Measurements from ENCODE around the gene TRIM65. TPM values are rescaled to one million over a fixed set of nuclear protein-coding genes. Genes with fewer than 3 reads are reported as not detected.

The TRIM65 gene
- total and polyA plus RNA-seq, 2 of the 13 experiments (the other 11 are each of a cell fraction or from before 2014, with no cell fraction given) = 10.3 to 22.4 TPM

DNA sequence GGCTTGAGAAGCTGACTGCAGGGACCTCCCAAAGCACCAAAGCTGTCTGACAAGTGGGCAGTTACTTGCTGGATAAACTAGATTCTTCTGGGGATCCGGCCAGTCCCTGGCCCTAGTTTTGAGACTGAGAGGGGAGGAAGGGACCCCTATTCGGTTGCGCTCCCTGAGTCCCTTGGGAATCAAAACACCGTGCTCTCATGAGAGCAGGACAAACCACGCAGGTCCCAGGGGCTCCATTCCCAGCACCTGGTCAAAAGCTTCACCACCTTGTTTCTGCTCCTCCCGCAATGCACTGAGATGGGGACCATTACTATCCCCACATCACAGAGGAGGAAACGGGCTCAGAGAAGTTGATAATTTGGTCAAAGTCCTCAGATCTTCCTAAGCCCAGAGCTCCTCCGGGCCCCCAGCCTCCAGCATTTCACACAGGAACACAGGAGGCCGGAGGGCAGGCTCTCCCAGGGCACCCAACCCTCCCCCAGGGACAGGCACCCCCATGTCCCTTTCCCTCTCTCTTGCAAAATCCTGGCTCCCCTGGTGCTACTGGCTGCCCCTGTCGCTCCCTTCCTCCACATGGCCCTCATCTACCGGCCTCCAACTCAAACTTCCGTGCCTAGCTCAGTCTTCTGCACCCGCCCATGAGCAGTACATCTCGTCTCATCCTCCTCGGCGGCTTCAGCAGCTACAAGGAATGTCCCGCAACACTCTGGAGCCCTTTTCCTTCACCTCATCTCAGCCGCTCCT is 3.3 kb downstream of the TRIM65 start (continued):
- TF ChIP-seq ATF7 (IDR thresholded peaks at IDR 0.05) (no peak), ATF7 (CRISPR knock-in tag; IDR thresholded peaks at IDR 0.05) (0 out of 2 replicates have a peak, but pooled peaks have one; percentile 18), ZNF777 (CRISPR knock-in tag; IDR thresholded peaks at IDR 0.05) (peak; percentile 1; the same call in 1 of the 2 replicates), NCOA2 (CRISPR knock-in tag; IDR thresholded peaks at IDR 0.05) (0 out of 2 replicates have a peak, but pooled peaks have one; percentile 14), ZNF761 (CRISPR knock-in tag; conservative IDR thresholded peaks at IDR 0.05) (peak; percentile 76; the same call in 1 of the 2 replicates), HMGA1 (CRISPR knock-in tag; conservative IDR thresholded peaks at IDR 0.05) (no peak), ZNF296 (CRISPR knock-in tag; conservative IDR thresholded peaks at IDR 0.05) (no peak), ZNF569 (CRISPR knock-in tag; IDR thresholded peaks at IDR 0.05; ENCODE audit: borderline replicate concordance) (no peak), ATM (IDR thresholded peaks at IDR 0.05; ENCODE audit: borderline replicate concordance) (no peak), ISX (CRISPR knock-in tag; conservative IDR thresholded peaks at IDR 0.05) (0 out of 2 replicates have a peak, but pooled peaks have one; percentile 17), ZNF616 (CRISPR knock-in tag; IDR thresholded peaks at IDR 0.05; ENCODE audit: low read depth) (peak; percentile 41; the same call in 1 of the 2 replicates), ZNF407 (CRISPR knock-in tag; IDR thresholded peaks at IDR 0.05; ENCODE audit: not compliant biosample characterization) (peak; percentile 21)
- TF ChIP-seq, protein P1, sequence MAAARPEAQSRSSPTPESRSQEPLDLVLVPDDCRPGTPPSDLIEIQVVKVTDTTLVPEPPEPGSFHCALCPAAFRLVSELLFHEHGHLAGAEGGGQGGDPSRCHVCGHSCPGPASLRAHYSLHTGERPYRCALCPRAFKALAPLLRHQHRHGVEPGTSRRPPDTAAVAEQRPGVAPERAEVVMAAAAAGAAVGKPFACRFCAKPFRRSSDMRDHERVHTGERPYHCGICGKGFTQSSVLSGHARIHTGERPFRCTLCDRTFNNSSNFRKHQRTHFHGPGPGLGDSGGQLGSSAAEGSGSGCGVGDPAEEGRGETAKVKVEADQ (CRISPR knock-in tag; IDR thresholded peaks at IDR 0.05; ENCODE audit: borderline replicate concordance) = 0 out of 2 replicates have a peak, but pooled peaks have one; percentile 43
- TF ChIP-seq, protein P2, sequence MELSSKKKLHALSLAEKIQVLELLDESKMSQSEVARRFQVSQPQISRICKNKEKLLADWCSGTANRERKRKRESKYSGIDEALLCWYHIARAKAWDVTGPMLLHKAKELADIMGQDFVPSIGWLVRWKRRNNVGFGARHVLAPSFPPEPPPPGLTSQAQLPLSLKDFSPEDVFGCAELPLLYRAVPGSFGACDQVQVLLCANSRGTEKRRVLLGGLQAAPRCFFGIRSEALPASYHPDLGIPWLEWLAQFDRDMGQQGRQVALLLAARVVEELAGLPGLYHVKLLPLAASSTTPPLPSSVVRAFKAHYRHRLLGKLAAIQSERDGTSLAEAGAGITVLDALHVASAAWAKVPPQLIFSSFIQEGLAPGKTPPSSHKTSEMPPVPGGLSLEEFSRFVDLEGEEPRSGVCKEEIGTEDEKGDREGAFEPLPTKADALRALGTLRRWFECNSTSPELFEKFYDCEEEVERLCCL (CRISPR knock-in tag; IDR thresholded peaks at IDR 0.05; ENCODE audit: borderline replicate concordance) = peak; percentile 14; the same call in 1 of the 2 replicates
- TF ChIP-seq, protein P3, sequence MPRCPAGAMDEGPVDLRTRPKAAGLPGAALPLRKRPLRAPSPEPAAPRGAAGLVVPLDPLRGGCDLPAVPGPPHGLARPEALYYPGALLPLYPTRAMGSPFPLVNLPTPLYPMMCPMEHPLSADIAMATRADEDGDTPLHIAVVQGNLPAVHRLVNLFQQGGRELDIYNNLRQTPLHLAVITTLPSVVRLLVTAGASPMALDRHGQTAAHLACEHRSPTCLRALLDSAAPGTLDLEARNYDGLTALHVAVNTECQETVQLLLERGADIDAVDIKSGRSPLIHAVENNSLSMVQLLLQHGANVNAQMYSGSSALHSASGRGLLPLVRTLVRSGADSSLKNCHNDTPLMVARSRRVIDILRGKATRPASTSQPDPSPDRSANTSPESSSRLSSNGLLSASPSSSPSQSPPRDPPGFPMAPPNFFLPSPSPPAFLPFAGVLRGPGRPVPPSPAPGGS (CRISPR knock-in tag; IDR thresholded peaks at IDR 0.05) = no peak
- TF ChIP-seq, protein P4, sequence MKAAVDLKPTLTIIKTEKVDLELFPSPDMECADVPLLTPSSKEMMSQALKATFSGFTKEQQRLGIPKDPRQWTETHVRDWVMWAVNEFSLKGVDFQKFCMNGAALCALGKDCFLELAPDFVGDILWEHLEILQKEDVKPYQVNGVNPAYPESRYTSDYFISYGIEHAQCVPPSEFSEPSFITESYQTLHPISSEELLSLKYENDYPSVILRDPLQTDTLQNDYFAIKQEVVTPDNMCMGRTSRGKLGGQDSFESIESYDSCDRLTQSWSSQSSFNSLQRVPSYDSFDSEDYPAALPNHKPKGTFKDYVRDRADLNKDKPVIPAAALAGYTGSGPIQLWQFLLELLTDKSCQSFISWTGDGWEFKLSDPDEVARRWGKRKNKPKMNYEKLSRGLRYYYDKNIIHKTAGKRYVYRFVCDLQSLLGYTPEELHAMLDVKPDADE (CRISPR knock-in tag; IDR thresholded peaks at IDR 0.05) = no peak

Measured in HepG2 (cell line).